ENCODE measurements around the gene TMEM52B. TPM values are rescaled to one million over a fixed set of nuclear protein-coding genes. Genes with fewer than 3 reads are reported as not detected.

TMEM52B gene
- total and polyA plus RNA-seq, 4 donors = 0.37 TPM; not detected in 3

GRCh38 chr12:10213168-10214135 is 34.6 kb downstream of the TMEM52B start (continued):
- peak; percentile 63 for TF ChIP-seq ZBTB33 (IDR thresholded peaks at IDR 0.05)
- peak; percentile 81 for TF ChIP-seq YY1 (IDR thresholded peaks at IDR 0.05)
- peak; percentile 32 for TF ChIP-seq FOXA1 (IDR thresholded peaks at IDR 0.05)
- peak; percentile 31 for TF ChIP-seq MAX (IDR thresholded peaks at IDR 0.05)
- no peak for TF ChIP-seq EGR1 (IDR thresholded peaks at IDR 0.05; ENCODE audit: low read depth in 2 of 2)
- TF ChIP-seq TAF1 (conservative IDR thresholded peaks at IDR 0.05) = peak; percentile 69
- TF ChIP-seq SP1 (IDR thresholded peaks at IDR 0.05) = peak; percentile 46
- TF ChIP-seq FOXA2 (IDR thresholded peaks at IDR 0.05) = peak; percentile 56
- TF ChIP-seq NR2F2 (IDR thresholded peaks at IDR 0.05) = no peak
- TF ChIP-seq, protein P1, sequence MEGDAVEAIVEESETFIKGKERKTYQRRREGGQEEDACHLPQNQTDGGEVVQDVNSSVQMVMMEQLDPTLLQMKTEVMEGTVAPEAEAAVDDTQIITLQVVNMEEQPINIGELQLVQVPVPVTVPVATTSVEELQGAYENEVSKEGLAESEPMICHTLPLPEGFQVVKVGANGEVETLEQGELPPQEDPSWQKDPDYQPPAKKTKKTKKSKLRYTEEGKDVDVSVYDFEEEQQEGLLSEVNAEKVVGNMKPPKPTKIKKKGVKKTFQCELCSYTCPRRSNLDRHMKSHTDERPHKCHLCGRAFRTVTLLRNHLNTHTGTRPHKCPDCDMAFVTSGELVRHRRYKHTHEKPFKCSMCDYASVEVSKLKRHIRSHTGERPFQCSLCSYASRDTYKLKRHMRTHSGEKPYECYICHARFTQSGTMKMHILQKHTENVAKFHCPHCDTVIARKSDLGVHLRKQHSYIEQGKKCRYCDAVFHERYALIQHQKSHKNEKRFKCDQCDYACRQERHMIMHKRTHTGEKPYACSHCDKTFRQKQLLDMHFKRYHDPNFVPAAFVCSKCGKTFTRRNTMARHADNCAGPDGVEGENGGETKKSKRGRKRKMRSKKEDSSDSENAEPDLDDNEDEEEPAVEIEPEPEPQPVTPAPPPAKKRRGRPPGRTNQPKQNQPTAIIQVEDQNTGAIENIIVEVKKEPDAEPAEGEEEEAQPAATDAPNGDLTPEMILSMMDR (IDR thresholded peaks at IDR 0.05; ENCODE audit: low read depth, low read length, missing input control) = no peak
- TF ChIP-seq RAD21 (IDR thresholded peaks at IDR 0.05) = peak in 1 of 2 donors; percentile 5

DNA sequence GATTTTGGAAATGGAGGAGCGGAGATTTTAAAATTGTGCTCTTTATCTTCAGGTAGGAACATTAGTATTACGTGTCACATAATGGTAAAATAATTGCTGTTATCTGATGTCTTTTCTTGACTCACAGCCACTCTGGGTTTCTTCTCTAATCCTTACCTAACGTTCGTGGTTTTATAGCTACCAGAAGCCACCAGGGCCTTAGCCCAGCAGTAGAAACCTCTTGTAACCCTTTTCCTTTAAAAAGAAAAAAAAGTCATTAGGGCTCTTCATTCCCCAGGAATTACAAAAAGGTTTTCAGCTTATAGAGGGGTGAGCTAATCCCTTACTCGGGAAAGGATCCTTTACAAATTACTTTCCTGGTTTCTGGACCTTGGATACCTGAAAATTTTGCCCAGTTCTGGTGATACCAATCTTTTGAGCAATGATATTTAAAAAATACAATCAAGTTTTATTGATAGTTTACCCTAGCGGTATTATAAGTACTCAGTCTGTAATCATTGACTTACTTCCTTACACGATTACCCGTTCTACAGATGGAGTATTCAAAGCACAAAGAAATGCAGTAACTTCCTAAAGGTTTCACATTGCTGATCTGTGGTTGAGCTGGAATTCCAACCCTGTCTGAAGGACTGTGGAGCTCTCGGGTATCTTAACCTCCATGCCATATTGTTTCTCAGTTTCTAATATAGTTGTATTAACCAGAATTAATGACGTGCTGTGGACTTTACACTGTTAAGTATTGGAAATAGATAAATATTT is 35.5 kb downstream of the TMEM52B start:
- Histone ChIP-seq H3K27me3 (ENCODE audit: control insufficient read depth in 4 of 4, insufficient read depth in 4 of 4, low read length in 3 of 4) (no peaks in the 10 kb centered on the region), H3K9me3 (ENCODE audit: control insufficient read depth in 4 of 4, low read length in 3 of 4) (no peaks in the 10 kb centered on the region), H3K4me1 (ENCODE audit: control insufficient read depth in 4 of 4, insufficient read depth in 4 of 4, low read length in 3 of 4) (peaks cover 0 to 16% (median 7%) of the 10 kb centered on the region in 4 donors), H3K4me3 (ENCODE audit: low read depth in 1 of 3, low read length in 3 of 3) (peak overlapping the region; percentile 74 to 93 (median 89)), H3K27ac (ENCODE audit: low read depth in 1 of 2, low read length in 2 of 2) (peak overlapping the region; percentile 100), H3K9ac (ENCODE audit: low read depth in 1 of 2, low read length in 2 of 2) (peak overlapping the region; percentile 94 to 99), H3K36me3 (ENCODE audit: control insufficient read depth in 4 of 4, insufficient read depth in 3 of 4, low read depth in 1 of 4, low read length in 3 of 4) (peaks cover 4 to 9% (median 7%) of the 10 kb centered on the region in 4 donors)
- WGBS = 11% methylated on average over 10 of the region's 10 CpGs
- TF ChIP-seq ATF3 (IDR thresholded peaks at IDR 0.05) = no peak
- TF ChIP-seq JUND (IDR thresholded peaks at IDR 0.05) = no peak
- no peak for TF ChIP-seq SP1 (IDR thresholded peaks at IDR 0.05)
- TF ChIP-seq HNF4A (conservative IDR thresholded peaks at IDR 0.05) = peak in 1 of 2 donors; percentile 43
- TF ChIP-seq RAD21 (IDR thresholded peaks at IDR 0.05) = no peak
- no peak for TF ChIP-seq HNF4G (IDR thresholded peaks at IDR 0.05)
- TF ChIP-seq REST (IDR thresholded peaks at IDR 0.05) = peak; percentile 7
- TF ChIP-seq MAX (IDR thresholded peaks at IDR 0.05) = no peak
- DNase-seq (ENCODE audit: low spot score) = no peak
